ENCODE measurements around the gene TEX2. TPM values are rescaled to one million over a fixed set of nuclear protein-coding genes. Genes with fewer than 3 reads are reported as not detected.

Gene TEX2
- total and polyA plus RNA-seq, 9 of the 15 experiments (the other 6 are each of a cell fraction or from before 2014, with no cell fraction given) = 4.1 to 27.6 (median 19.3) TPM

DNA sequence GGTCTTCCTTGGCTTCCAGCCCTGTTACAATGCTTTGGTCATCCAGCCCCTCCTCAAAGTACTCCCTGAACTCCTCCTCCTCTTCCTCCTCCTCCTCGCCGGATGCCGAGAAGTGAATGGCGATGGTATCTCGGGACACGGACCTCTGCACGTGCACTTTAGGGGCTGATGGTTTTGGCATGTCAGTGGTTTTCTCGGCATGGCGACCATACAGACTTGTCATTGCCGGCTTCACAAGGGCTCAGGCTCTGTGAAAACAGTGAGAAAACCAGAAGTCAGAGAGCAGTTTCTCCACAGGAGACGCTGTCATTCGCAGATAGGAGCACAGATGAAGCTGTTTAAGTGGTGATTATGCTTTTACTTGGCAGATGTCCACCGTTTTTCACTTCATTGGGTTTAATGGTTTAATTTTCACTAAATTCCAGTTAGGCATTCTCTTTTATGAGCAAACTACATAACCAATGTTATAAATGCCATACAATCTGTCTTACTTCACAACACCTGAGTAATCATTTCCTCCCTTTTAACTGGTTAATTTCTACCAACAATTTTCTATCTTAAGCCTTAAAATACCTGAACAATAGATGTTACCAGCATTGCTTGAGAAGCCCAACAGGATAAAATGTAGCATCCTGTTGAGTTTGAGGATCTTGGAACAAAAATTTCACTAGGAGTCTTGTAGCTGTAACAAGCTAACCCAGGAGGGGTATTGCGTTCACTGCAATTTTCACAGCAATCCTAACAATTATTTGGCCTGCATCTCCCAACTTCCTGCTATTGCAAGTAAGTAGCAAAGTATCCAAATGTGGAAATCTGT, 48.9 kb downstream of the TEX2 start (continued):
- TF ChIP-seq, protein P1, sequence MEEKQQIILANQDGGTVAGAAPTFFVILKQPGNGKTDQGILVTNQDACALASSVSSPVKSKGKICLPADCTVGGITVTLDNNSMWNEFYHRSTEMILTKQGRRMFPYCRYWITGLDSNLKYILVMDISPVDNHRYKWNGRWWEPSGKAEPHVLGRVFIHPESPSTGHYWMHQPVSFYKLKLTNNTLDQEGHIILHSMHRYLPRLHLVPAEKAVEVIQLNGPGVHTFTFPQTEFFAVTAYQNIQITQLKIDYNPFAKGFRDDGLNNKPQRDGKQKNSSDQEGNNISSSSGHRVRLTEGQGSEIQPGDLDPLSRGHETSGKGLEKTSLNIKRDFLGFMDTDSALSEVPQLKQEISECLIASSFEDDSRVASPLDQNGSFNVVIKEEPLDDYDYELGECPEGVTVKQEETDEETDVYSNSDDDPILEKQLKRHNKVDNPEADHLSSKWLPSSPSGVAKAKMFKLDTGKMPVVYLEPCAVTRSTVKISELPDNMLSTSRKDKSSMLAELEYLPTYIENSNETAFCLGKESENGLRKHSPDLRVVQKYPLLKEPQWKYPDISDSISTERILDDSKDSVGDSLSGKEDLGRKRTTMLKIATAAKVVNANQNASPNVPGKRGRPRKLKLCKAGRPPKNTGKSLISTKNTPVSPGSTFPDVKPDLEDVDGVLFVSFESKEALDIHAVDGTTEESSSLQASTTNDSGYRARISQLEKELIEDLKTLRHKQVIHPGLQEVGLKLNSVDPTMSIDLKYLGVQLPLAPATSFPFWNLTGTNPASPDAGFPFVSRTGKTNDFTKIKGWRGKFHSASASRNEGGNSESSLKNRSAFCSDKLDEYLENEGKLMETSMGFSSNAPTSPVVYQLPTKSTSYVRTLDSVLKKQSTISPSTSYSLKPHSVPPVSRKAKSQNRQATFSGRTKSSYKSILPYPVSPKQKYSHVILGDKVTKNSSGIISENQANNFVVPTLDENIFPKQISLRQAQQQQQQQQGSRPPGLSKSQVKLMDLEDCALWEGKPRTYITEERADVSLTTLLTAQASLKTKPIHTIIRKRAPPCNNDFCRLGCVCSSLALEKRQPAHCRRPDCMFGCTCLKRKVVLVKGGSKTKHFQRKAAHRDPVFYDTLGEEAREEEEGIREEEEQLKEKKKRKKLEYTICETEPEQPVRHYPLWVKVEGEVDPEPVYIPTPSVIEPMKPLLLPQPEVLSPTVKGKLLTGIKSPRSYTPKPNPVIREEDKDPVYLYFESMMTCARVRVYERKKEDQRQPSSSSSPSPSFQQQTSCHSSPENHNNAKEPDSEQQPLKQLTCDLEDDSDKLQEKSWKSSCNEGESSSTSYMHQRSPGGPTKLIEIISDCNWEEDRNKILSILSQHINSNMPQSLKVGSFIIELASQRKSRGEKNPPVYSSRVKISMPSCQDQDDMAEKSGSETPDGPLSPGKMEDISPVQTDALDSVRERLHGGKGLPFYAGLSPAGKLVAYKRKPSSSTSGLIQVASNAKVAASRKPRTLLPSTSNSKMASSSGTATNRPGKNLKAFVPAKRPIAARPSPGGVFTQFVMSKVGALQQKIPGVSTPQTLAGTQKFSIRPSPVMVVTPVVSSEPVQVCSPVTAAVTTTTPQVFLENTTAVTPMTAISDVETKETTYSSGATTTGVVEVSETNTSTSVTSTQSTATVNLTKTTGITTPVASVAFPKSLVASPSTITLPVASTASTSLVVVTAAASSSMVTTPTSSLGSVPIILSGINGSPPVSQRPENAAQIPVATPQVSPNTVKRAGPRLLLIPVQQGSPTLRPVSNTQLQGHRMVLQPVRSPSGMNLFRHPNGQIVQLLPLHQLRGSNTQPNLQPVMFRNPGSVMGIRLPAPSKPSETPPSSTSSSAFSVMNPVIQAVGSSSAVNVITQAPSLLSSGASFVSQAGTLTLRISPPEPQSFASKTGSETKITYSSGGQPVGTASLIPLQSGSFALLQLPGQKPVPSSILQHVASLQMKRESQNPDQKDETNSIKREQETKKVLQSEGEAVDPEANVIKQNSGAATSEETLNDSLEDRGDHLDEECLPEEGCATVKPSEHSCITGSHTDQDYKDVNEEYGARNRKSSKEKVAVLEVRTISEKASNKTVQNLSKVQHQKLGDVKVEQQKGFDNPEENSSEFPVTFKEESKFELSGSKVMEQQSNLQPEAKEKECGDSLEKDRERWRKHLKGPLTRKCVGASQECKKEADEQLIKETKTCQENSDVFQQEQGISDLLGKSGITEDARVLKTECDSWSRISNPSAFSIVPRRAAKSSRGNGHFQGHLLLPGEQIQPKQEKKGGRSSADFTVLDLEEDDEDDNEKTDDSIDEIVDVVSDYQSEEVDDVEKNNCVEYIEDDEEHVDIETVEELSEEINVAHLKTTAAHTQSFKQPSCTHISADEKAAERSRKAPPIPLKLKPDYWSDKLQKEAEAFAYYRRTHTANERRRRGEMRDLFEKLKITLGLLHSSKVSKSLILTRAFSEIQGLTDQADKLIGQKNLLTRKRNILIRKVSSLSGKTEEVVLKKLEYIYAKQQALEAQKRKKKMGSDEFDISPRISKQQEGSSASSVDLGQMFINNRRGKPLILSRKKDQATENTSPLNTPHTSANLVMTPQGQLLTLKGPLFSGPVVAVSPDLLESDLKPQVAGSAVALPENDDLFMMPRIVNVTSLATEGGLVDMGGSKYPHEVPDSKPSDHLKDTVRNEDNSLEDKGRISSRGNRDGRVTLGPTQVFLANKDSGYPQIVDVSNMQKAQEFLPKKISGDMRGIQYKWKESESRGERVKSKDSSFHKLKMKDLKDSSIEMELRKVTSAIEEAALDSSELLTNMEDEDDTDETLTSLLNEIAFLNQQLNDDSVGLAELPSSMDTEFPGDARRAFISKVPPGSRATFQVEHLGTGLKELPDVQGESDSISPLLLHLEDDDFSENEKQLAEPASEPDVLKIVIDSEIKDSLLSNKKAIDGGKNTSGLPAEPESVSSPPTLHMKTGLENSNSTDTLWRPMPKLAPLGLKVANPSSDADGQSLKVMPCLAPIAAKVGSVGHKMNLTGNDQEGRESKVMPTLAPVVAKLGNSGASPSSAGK (IDR thresholded peaks at IDR 0.05) = peak; percentile 62
- TF ChIP-seq ZNF77 (CRISPR knock-in tag; IDR thresholded peaks at IDR 0.05) (no peak), ZNF780A (CRISPR knock-in tag; IDR thresholded peaks at IDR 0.05) (no peak), ZNF146 (CRISPR knock-in tag; IDR thresholded peaks at IDR 0.05; ENCODE audit: unreplicated experiment) (no peak), HMG20A (CRISPR knock-in tag; conservative IDR thresholded peaks at IDR 0.05) (no peak), KLF10 (CRISPR knock-in tag; IDR thresholded peaks at IDR 0.05) (no peak), ELK3 (CRISPR knock-in tag; IDR thresholded peaks at IDR 0.05) (no peak)
- TF ChIP-seq, protein P2, sequence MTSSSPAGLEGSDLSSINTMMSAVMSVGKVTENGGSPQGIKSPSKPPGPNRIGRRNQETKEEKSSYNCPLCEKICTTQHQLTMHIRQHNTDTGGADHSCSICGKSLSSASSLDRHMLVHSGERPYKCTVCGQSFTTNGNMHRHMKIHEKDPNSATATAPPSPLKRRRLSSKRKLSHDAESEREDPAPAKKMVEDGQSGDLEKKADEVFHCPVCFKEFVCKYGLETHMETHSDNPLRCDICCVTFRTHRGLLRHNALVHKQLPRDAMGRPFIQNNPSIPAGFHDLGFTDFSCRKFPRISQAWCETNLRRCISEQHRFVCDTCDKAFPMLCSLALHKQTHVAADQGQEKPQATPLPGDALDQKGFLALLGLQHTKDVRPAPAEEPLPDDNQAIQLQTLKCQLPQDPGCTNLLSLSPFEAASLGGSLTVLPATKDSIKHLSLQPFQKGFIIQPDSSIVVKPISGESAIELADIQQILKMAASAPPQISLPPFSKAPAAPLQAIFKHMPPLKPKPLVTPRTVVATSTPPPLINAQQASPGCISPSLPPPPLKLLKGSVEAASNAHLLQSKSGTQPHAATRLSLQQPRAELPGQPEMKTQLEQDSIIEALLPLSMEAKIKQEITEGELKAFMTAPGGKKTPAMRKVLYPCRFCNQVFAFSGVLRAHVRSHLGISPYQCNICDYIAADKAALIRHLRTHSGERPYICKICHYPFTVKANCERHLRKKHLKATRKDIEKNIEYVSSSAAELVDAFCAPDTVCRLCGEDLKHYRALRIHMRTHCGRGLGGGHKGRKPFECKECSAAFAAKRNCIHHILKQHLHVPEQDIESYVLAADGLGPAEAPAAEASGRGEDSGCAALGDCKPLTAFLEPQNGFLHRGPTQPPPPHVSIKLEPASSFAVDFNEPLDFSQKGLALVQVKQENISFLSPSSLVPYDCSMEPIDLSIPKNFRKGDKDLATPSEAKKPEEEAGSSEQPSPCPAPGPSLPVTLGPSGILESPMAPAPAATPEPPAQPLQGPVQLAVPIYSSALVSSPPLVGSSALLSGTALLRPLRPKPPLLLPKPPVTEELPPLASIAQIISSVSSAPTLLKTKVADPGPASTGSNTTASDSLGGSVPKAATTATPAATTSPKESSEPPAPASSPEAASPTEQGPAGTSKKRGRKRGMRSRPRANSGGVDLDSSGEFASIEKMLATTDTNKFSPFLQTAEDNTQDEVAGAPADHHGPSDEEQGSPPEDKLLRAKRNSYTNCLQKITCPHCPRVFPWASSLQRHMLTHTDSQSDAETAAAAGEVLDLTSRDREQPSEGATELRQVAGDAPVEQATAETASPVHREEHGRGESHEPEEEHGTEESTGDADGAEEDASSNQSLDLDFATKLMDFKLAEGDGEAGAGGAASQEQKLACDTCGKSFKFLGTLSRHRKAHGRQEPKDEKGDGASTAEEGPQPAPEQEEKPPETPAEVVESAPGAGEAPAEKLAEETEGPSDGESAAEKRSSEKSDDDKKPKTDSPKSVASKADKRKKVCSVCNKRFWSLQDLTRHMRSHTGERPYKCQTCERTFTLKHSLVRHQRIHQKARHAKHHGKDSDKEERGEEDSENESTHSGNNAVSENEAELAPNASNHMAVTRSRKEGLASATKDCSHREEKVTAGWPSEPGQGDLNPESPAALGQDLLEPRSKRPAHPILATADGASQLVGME (CRISPR knock-in tag; IDR thresholded peaks at IDR 0.05) = no peak
